ENCODE measurements around the gene SERPING1.

DNA sequence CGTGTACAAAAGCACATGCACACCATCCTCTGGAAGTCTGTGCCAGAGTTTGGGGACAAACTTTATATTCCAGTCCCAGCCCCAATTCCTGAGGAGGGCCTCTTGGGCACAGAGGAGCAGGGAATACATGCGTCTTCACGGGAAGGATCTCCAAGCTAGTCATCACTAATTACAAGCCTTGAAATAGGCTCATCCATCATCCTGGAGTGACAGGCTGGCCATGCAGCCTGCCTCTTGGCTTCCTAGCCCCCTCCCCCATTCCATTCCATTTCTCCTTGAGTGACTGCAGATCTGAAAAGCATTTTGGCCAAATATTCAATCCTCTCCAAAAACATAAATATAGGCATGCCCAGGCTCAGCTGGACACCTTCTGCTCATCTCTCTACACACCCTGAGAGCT, 24.8 kb downstream of the SERPING1 start:
- TF ChIP-seq, protein P1, sequence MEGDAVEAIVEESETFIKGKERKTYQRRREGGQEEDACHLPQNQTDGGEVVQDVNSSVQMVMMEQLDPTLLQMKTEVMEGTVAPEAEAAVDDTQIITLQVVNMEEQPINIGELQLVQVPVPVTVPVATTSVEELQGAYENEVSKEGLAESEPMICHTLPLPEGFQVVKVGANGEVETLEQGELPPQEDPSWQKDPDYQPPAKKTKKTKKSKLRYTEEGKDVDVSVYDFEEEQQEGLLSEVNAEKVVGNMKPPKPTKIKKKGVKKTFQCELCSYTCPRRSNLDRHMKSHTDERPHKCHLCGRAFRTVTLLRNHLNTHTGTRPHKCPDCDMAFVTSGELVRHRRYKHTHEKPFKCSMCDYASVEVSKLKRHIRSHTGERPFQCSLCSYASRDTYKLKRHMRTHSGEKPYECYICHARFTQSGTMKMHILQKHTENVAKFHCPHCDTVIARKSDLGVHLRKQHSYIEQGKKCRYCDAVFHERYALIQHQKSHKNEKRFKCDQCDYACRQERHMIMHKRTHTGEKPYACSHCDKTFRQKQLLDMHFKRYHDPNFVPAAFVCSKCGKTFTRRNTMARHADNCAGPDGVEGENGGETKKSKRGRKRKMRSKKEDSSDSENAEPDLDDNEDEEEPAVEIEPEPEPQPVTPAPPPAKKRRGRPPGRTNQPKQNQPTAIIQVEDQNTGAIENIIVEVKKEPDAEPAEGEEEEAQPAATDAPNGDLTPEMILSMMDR (IDR thresholded peaks at IDR 0.05): no peak
- TF ChIP-seq EZH2 (IDR thresholded peaks at IDR 0.05): no peak
